Ovary (tissue), 9 donors: Measurements from ENCODE around the gene GNG3. TPM values are rescaled to one million over a fixed set of nuclear protein-coding genes. Genes with fewer than 3 reads are reported as not detected.
"Not testable (repeated sequence)": the region's sequence is repeated elsewhere in the genome, so short reads cannot be mapped to it uniquely, and the experiment has no call there.

Experiments used
- DNase-seq, 5 donors: peaks; one replicate each; pipeline ENCODE4 v3.0.0-alpha.2; 2019 to 2020
- H3K27ac ChIP-seq, 2 donors: fragments of 200-600 bp; one replicate each; pipeline versions ENCODE4 v1.5.1 to v1.8.0; 2019 to 2022
- H3K27me3 ChIP-seq: fragments of 200-600 bp; one replicate; pipeline ENCODE4 v1.8.0; 2022
- H3K36me3 ChIP-seq: fragments of 200-600 bp; sonication (generic); one replicate; pipeline ENCODE4 v1.5.1; 2019
- H3K4me1 ChIP-seq: one replicate; pipeline ENCODE4 v1.8.1; 2013; ENCODE audit warnings: mild to moderate bottlenecking, moderate library complexity; ENCODE audit not compliant: insufficient read depth
- H3K4me3 ChIP-seq: fragments of 200-600 bp; sonication (generic); one replicate; pipeline ENCODE4 v1.5.1; 2017
- H3K9me3 ChIP-seq, 2 donors: fragments of 200-600 bp in 1 of 2; sonication (generic) in 1 of 2; one replicate each; pipeline versions ENCODE4 v1.5.1 to v1.8.1; 2013 to 2019; ENCODE audit warnings: mild to moderate bottlenecking in 1 of 2, moderate library complexity in 1 of 2
- CTCF ChIP-seq, 3 donors: fragments of 450-650 bp in 2 of 3; fragments of 200-600 bp in 1 of 3; IDR thresholded peaks; one replicate each; pipeline versions ENCODE4 v1.5.1 to v1.8.0; 2016 to 2022; ENCODE audit warnings: antibody characterized with exemption in 3 of 3, mild to moderate bottlenecking in 1 of 3
- EP300 ChIP-seq: sonication (generic); formaldehyde crosslinking; IDR thresholded peaks from one replicate; pipeline ENCODE4 v1.6.1; 2017; ENCODE audit warnings: antibody characterized with exemption
- POLR2A ChIP-seq: fragments of 450-650 bp; IDR thresholded peaks from one replicate; pipeline ENCODE4 v1.6.1; 2017; ENCODE audit warnings: antibody characterized with exemption, mild to moderate bottlenecking, moderate library complexity
- WGBS, 3 donors: extraction: QIAGEN DNeasy Blood & Tissue Kit in 1 of 3; methylation state at CpG; one replicate each; pipeline versions ENCODE4 v1.1.5 to v1.1.7; 2013 to 2017; 5-methylcytosine and 5-hydroxymethylcytosine counted together
- intact Hi-C, 4 donors: fragments of 100-400 bp; cut with DNase I; formaldehyde crosslinking; loops; one replicate each; pipeline versions ENCODE4 v1.11.0 to v1.15.1; 2022 to 2023
- polyA plus RNA-seq, 2 donors: library from polyadenylated mRNA; stranded (reverse); fragments of 200-250 nt in 1 of 2; fragments of 350-450 nt in 1 of 2; fragmentation: Illumina TruSeq in 1 of 2; extraction: RNeasy Lipid Tissue Mini Kit (QIAGEN cat#74804) in 1 of 2; gene quantifications; one replicate each; pipeline ENCODE4 v1.2.3, GENCODE V29; 2013 to 2014
- total RNA-seq, 7 donors: library from RNA; depleted of rRNA in 2 of 7; stranded (reverse); fragments of >200 nt in 2 of 7; fragmentation: NEBNext Ultra II Directional in 3 of 7; extraction: Animal tissue kit (Norgen Biotek cat#: 25700) in 3 of 7; gene quantifications; one replicate each; pipeline versions ENCODE4 v1.1.0 to v1.2.4, GENCODE V29; 2016 to 2023
- donor health status: DM: no; HTN: no; CAD: no; lungs with moderate emphysema.
- donor health status: DM: no; HTN: no; CAD: no.
- donor health status: Bipolar disorder and iron deficiency.
- donor health status: DM: yes; HTN: yes; CAD: no.
- donor health status: DM: no; HTN: no; CAD: no.
- donor health status: DM: yes; HTN: yes; CAD: no.

Gene GNG3
- total and polyA plus RNA-seq, 9 donors, result 0.18 to 0.73 (median 0.34) TPM; not detected in 2

GRCh38 chr11:62688491-62688890 lies 19.0 kb upstream of the GNG3 start:
- no peaks in the 10 kb centered on the region for H3K36me3 ChIP-seq
- peaks cover 12% of the 10 kb centered on the region for H3K4me1 ChIP-seq
- no peak for TF ChIP-seq POLR2A
- no peak for TF ChIP-seq EP300
- no peak for TF ChIP-seq CTCF (IDR thresholded peaks at IDR 0.05)
- peak overlapping the region; percentile 79 to 87 for H3K27ac ChIP-seq
- DNase-seq, result no peak
- no peaks in the 10 kb centered on the region for H3K9me3 ChIP-seq
- 0 to 19% (median 6%) methylated on average over 1 of the region's 1 CpG for WGBS, 3 donors
- peak overlapping the region; percentile 48 for H3K4me3 ChIP-seq
- H3K27me3 ChIP-seq, result no peaks in the 10 kb centered on the region
- intact Hi-C loops, result loop anchor here in 1 of 4 donors (5.0 kb wide), 1 partner anchor 291 kb away; no protein-coding TSS in a partner anchor

GRCh38 chr11:62689421-62690183 lies 17.9 kb upstream of the GNG3 start, which contains the start of gene LRRN4CL:
Gene LRRN4CL, minus strand, starts transcription at chr11:62689530. Its CDS starts 1,022 bp downstream, at chr11:62688508.
- peak; percentile 86 to 97 (median 94) for DNase-seq
- Histone ChIP-seq H3K4me1 (peaks cover 12% of the 10 kb centered on the region), H3K27me3 (no peaks in the 10 kb centered on the region), H3K27ac (peak within 1 kb of the TSS; percentile 79 to 87), H3K9me3 (no peaks in the 10 kb centered on the region), H3K4me3 (peak within 1 kb of the TSS; percentile 48), H3K36me3 (no peaks in the 10 kb centered on the region)
- peak; percentile 9 for TF ChIP-seq EP300
- peak in 1 of 3 donors; percentile 13 for TF ChIP-seq CTCF (IDR thresholded peaks at IDR 0.05)
- TF ChIP-seq POLR2A, result peak; percentile 75
- intact Hi-C loops, result loop anchor here in 2 of 4 donors (5.0 to 10.0 kb wide), 4 partner anchors 95 to 297 kb away; partner anchors contain the start of gene TUT1 (in 1 of the 2)
- WGBS, 3 donors, result 2 to 9% (median 7%) methylated on average over 11 of the region's 11 CpGs

- not testable (repeated sequence) for H3K27ac ChIP-seq, H3K36me3 ChIP-seq, H3K4me3 ChIP-seq, H3K4me1 ChIP-seq, H3K9me3 ChIP-seq, DNase-seq, H3K27me3 ChIP-seq
- intact Hi-C loops, result loop anchor here in 2 of 4 donors (5.0 to 10.0 kb wide), 3 partner anchors 99 to 301 kb away; partner anchors contain the start of gene TUT1 (in 1 of the 2)
- 70 to 79% (median 71%) methylated on average over 4 of the region's 4 CpGs for WGBS, 3 donors
Measured at GRCh38 chr11:62693624-62694023, 13.9 kb upstream of the GNG3 start.

GRCh38 chr11:62694455-62695167 lies 12.9 kb upstream of the GNG3 start:
- Histone ChIP-seq H3K4me3 (no peak overlapping the region), H3K27ac (no peak overlapping the region), H3K36me3 (no peaks in the 10 kb centered on the region), H3K27me3 (no peaks in the 10 kb centered on the region), H3K4me1 (peaks cover 2% of the 10 kb centered on the region), H3K9me3 (no peaks in the 10 kb centered on the region)
- 46 to 50% (median 48%) methylated on average over 14 of the region's 14 CpGs for WGBS, 3 donors
- intact Hi-C loops, result loop anchor here in 2 of 4 donors (5.0 to 10.0 kb wide), 3 partner anchors 100 to 302 kb away; partner anchors contain the start of gene TUT1 (in 1 of the 2)
- DNase-seq, result peak; percentile 76 to 87 (median 79)
- no peak for TF ChIP-seq EP300
- TF ChIP-seq CTCF (IDR thresholded peaks at IDR 0.05), result peak; percentile 56 to 65 (median 59)
- TF ChIP-seq POLR2A, result no peak
